Colon (tissue), 2 donors: ENCODE results near the gene PDIA6.

Source experiments
- FAIRE-seq: peaks from 2 replicates; lab custom pipeline; 2012; peaks lifted over from hg19 to GRCh38; lab: Jason Lieb, UNC
- donor health status: control.
- donor health status: control.

The PDIA6 gene

GRCh38 chr2:10812362-10813162, at the start of gene PDIA6:
PDIA6 (minus strand) TSS chr2:10812785; CDS start chr2:10812696, 89 bp downstream.
- no peak for FAIRE-seq

- no peak for FAIRE-seq
Measured at GRCh38 chr2:10862330-10862729, 49.7 kb upstream of the PDIA6 start.

GRCh38 chr2:10861765-10862164, 49.2 kb upstream of the PDIA6 start:
- no peak for FAIRE-seq

GRCh38 chr2:10860814-10861325, 48.3 kb upstream of the PDIA6 start:
- no peak for FAIRE-seq

GRCh38 chr2:10860081-10860813, 47.7 kb upstream of the PDIA6 start:
- no peak for FAIRE-seq

GRCh38 chr2:10859278-10859677, 46.7 kb upstream of the PDIA6 start:
- FAIRE-seq: no peak

GRCh38 chr2:10848541-10848940, 36.0 kb upstream of the PDIA6 start:
- no peak for FAIRE-seq

- FAIRE-seq: no peak
Measured at GRCh38 chr2:10847008-10847407, 34.4 kb upstream of the PDIA6 start.

- no peak for FAIRE-seq
Measured at GRCh38 chr2:10846110-10846861, 33.7 kb upstream of the PDIA6 start.

- no peak for FAIRE-seq
Measured at GRCh38 chr2:10845640-10846039, 33.1 kb upstream of the PDIA6 start.

GRCh38 chr2:10844097-10844496, 31.5 kb upstream of the PDIA6 start:
- no peak for FAIRE-seq

GRCh38 chr2:10842506-10842905, 29.9 kb upstream of the PDIA6 start:
- no peak for FAIRE-seq

- no peak for FAIRE-seq
Measured at GRCh38 chr2:10841547-10842219, 29.1 kb upstream of the PDIA6 start.

- FAIRE-seq: no peak
Measured at GRCh38 chr2:10839813-10840212, 27.2 kb upstream of the PDIA6 start.

GRCh38 chr2:10838734-10839133, 26.1 kb upstream of the PDIA6 start:
- no peak for FAIRE-seq

- FAIRE-seq: no peak
Measured at GRCh38 chr2:10837298-10838266, 25.0 kb upstream of the PDIA6 start.

GRCh38 chr2:10835052-10835970, 22.7 kb upstream of the PDIA6 start:
- no peak for FAIRE-seq

- no peak for FAIRE-seq
Measured at GRCh38 chr2:10834068-10834655, 21.6 kb upstream of the PDIA6 start.

GRCh38 chr2:10833021-10833420, 20.4 kb upstream of the PDIA6 start:
- FAIRE-seq: no peak
